Colonic mucosa (tissue), 4 donors: Measurements from ENCODE around the gene TBC1D5. TPM values are rescaled to one million over a fixed set of nuclear protein-coding genes. Genes with fewer than 3 reads are reported as not detected.
"Not testable (repeated sequence)": the region's sequence is repeated elsewhere in the genome, so short reads cannot be mapped to it uniquely, and the experiment has no call there.

Experiments used
- DNase-seq: peaks from one replicate; pipeline ENCODE4 v3.0.0-alpha.2; 2020
- H3K27ac ChIP-seq: fragments of 200-600 bp; one replicate; pipeline ENCODE4 v1.8.0; 2021
- H3K27me3 ChIP-seq: fragments of 200-600 bp; one replicate; pipeline ENCODE4 v1.8.0; 2021
- H3K36me3 ChIP-seq: fragments of 200-600 bp; one replicate; pipeline ENCODE4 v1.8.0; 2021
- H3K4me1 ChIP-seq: fragments of 200-600 bp; one replicate; pipeline ENCODE4 v1.8.0; 2021; ENCODE audit warnings: mild to moderate bottlenecking
- H3K4me3 ChIP-seq: fragments of 200-600 bp; one replicate; pipeline ENCODE4 v1.8.0; 2021
- H3K9ac ChIP-seq, 2 donors: one replicate each; pipeline ENCODE4 v1.7.0; 2013; ENCODE audit warnings: control low read depth in 2 of 2, low read depth in 2 of 2, low read length in 2 of 2
- H3K9me3 ChIP-seq: fragments of 200-600 bp; one replicate; pipeline ENCODE4 v1.8.0; 2021
- intact Hi-C: fragments of 100-400 bp; cut with DNase I; formaldehyde crosslinking; loops from one replicate; pipeline ENCODE4 v1.14.1; 2022
- total RNA-seq, 2 donors: library from RNA; stranded (reverse); fragmentation: NEBNext Ultra II Directional in 1 of 2; extraction: Animal tissue kit (Norgen Biotek cat#: 25700) in 1 of 2; gene quantifications; one replicate each; pipeline ENCODE4 v1.2.1, GENCODE V29; 2021
- TF ChIP-seq, protein P1 (sequence below): fragments of 200-600 bp; IDR thresholded peaks from one replicate; pipeline ENCODE4 v1.8.0; 2022; ENCODE audit warnings: antibody characterized with exemption, mild to moderate bottlenecking
- donor health status: healthy.
- donor health status: DM: no; HTN: no; CAD: no.
- donor health status: DM: no; HTN: no; CAD: no.

The TBC1D5 gene
- total RNA-seq, 2 donors from 2014 or later: 29.9 to 31.2 TPM

DNA sequence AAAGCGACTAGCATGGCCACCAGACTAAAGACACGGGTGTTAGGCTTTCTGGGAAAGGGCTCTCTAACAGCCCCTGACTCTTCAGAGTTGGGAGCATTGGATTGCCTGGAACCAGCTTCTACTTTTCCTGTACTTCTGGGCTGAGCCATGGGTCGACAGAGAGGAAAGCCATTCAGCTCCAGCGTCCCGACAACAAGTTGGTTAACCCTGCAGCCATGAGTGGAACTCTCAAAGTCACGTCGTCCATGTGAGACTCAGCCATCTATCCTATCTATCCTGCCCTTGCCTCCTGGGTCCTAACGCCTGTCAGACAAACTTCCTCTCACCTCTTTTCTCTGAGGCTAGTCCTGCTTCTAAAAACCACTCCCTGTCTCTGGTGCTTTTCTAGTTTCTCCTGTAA is 32.6 kb upstream of the TBC1D5 start:
- Histone ChIP-seq H3K9ac (no peak overlapping the region), H3K4me1 (no peaks in the 10 kb centered on the region), H3K9me3 (no peaks in the 10 kb centered on the region), H3K27me3 (no peaks in the 10 kb centered on the region), H3K36me3 (no peaks in the 10 kb centered on the region), H3K4me3 (no peak overlapping the region), H3K27ac (no peak overlapping the region)
- no peak for DNase-seq
- intact Hi-C loops: no loop called here
- TF ChIP-seq, protein P1, sequence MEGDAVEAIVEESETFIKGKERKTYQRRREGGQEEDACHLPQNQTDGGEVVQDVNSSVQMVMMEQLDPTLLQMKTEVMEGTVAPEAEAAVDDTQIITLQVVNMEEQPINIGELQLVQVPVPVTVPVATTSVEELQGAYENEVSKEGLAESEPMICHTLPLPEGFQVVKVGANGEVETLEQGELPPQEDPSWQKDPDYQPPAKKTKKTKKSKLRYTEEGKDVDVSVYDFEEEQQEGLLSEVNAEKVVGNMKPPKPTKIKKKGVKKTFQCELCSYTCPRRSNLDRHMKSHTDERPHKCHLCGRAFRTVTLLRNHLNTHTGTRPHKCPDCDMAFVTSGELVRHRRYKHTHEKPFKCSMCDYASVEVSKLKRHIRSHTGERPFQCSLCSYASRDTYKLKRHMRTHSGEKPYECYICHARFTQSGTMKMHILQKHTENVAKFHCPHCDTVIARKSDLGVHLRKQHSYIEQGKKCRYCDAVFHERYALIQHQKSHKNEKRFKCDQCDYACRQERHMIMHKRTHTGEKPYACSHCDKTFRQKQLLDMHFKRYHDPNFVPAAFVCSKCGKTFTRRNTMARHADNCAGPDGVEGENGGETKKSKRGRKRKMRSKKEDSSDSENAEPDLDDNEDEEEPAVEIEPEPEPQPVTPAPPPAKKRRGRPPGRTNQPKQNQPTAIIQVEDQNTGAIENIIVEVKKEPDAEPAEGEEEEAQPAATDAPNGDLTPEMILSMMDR: no peak

DNA sequence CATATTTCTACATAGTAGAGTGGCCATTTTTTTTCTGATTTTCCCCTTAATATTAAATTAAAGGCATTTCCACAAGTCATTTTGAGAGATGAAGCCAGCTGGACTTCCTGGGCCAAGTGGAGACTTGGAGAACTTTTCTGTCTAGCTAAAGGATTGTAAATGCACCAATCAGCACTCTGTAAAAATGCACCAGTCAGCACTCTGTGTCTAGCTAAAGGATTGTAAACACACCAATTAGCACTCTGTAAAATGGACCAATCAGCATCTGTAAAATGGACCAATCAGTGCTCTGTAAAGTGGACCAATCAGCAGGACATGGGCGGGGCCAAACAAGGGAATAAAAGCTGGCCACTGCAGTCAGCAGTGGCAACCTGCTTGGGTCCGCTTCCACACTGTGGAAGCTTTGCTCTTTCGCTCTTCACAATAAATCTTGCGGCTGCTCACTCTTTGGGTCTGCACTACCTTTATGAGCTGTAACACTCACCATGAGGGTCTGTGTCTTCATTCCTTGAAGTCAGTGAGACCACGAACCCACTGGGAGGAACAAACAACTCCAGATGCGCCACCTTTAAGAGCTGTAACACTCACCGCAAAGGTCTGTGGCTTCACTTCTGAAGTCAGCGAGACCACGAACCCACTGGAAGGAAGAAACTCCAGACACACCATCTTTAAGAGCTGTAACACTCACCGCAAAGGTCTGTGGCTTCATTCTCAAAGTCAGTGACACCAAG is 31.9 kb upstream of the TBC1D5 start:
- H3K36me3 ChIP-seq, H3K9me3 ChIP-seq, DNase-seq, H3K9ac ChIP-seq, intact Hi-C loops, H3K4me1 ChIP-seq, H3K27me3 ChIP-seq, H3K27ac ChIP-seq, H3K4me3 ChIP-seq: not testable (repeated sequence)

DNA sequence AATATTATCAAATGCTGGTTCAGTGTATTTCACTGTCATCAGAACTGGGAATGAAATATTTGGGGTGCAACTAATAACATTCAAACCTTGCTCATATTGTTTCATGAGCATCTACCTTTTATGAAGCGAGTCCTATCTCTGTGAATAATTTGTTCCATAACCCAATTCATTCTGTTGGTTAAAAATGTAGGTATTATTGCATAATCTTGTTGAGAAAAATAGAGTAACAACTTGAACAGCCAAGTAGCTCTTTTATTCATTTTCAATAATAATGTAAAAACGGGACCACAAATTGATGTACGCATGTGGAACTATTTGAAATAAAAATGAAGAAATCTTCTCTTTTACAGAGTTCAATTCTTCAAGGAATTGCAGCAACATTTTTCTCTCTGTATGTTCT is 30.1 kb upstream of the TBC1D5 start:
- H3K27ac ChIP-seq: no peak overlapping the region
- H3K27me3 ChIP-seq: no peaks in the 10 kb centered on the region
- intact Hi-C loops: no loop called here
- no peak for DNase-seq
- H3K9ac ChIP-seq: no peak overlapping the region
- TF ChIP-seq, protein P1: no peak
- H3K4me3 ChIP-seq: no peak overlapping the region
- H3K36me3 ChIP-seq: no peaks in the 10 kb centered on the region
- no peaks in the 10 kb centered on the region for H3K9me3 ChIP-seq
- H3K4me1 ChIP-seq: no peaks in the 10 kb centered on the region

DNA sequence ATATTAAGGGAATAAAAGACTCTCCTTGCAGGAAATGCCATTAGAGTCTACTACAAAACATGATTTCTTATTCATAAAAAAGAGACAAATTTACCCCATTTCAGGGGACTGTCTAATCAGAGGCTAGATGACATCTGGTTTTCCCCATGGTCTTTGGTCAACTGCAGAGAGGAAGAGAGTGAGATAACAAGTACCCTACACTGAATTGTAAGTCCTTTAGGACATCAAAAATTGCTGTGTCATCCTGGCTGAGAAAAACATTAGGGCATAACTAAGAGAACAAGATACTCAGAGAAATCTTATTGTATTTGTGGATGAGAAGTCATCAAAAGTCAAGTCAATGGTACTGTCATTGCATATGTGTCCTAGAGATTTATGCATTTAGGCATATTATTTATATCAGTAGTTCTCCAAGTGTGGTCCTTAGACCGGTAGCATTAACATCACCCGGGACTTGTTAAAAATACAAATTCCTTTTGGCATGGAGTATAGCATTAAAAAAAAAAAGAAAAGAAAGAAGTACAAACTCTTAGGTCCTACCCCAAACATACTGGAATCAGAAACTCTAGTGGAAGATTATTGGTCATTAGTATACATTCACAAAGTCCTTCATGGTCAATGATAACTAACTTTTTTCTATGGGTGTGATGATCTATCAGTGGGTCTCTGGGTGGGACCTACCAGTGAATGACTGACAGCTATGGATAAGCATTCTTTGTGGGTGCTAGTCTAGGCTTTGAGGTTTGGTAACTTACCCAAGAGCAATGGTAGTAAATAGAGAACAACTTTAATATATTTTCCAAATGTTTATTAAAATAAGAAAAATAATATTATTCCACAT is 29.0 kb upstream of the TBC1D5 start:
- H3K4me3 ChIP-seq: no peak overlapping the region

DNA sequence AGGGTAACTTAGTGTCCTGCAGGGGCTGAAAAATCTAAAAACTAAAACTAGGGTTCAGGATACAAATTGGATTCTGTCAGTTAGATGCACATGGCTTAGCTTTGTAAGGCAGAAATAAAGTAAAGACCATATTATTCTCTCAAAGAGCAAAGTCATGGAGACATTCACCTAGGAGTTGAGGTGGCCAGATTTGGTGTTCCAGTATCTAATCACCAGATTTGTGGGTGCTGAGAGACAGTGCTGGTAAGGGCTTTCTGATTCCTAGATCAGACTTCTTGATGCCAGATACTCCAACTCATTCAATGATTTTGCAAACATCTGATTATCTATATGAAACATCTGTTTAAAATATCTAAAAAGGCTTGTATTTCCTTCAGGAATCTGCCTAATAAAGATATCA is 28.3 kb upstream of the TBC1D5 start:
- H3K9ac ChIP-seq: no peak overlapping the region
- DNase-seq: no peak
- H3K27me3 ChIP-seq: no peaks in the 10 kb centered on the region
- H3K4me3 ChIP-seq: no peak overlapping the region
- H3K9me3 ChIP-seq: no peaks in the 10 kb centered on the region
- no peak overlapping the region for H3K27ac ChIP-seq
- TF ChIP-seq, protein P1: no peak
- H3K4me1 ChIP-seq: no peaks in the 10 kb centered on the region
- intact Hi-C loops: no loop called here
- H3K36me3 ChIP-seq: no peaks in the 10 kb centered on the region

More for the DNA sequence above, 29.0 kb upstream of the TBC1D5 start:
- H3K27me3 ChIP-seq: no peaks in the 10 kb centered on the region
- no peaks in the 10 kb centered on the region for H3K36me3 ChIP-seq
- TF ChIP-seq, protein P1: no peak
- no peak overlapping the region for H3K27ac ChIP-seq
- DNase-seq: no peak
- H3K4me1 ChIP-seq: no peaks in the 10 kb centered on the region
- no peak overlapping the region for H3K9ac ChIP-seq
- intact Hi-C loops: no loop called here
- H3K9me3 ChIP-seq: no peaks in the 10 kb centered on the region
